Esophagus mucosa (tissue), 1 donor: ENCODE data around the gene GNLY. TPM values are rescaled to one million over a fixed set of nuclear protein-coding genes. Genes with fewer than 3 reads are reported as not detected.

ENCODE experiments used
- ATAC-seq: fragments of 200-7000 bp; cut with Tn5 transposase; one replicate; pipeline ENCODE4 v1.9.1; 2020
- total RNA-seq: library from RNA; stranded (reverse); gene quantifications from one replicate; pipeline ENCODE4 v1.2.4, GENCODE V29; 2023
- donor health status: DM: yes; HTN: yes; CAD: no.

The GNLY gene
- total RNA-seq, 1 donor from 2014 or later: 0.44 TPM

DNA sequence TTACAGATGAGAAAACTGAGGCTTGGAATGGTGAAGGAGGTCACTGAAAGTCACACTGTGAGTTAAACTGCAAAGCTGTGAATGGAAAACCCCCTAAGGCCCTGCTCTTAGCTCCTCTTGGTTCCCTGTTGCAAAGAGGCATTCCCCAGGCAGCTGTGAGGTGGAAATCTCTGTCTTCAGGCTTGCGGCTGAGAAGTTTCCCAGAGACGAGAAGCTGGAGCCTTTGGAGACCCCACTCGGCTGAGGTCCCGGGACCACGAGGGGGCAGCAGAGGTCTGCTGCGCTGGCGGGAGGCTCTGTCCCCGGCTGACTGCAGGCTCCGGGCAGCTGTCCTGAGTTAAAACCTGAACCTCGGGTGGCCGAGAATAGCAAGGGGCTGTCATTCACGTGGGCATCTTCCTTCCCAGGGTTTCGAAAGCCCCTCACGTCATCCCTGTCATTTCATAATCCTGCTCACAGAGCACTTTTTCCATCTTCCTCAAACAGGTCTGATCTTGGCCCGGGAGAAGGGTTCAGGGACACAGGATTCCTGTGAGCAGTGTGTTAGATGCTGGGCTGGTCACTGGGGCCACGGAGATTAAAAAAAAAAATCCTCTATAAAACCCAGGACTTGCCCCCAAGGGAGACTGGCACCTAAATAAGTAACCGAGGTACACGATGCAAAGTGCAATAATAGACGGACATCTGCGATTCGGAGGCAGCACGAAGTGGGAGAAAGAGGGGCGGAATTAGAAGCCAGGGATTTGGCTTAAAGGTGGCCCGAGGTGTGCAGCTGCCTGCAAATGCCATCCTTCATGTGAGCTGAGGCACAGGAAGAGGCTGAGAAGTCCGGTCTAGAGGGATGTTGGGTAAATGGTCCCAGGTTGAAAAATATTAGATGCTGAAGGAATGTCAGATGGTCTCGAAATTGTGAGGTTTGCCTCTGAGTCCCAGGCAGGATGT, 35.0 kb downstream of the GNLY start:
- peak; percentile 81 for ATAC-seq

GRCh38 chr2:85729825-85730510, 35.8 kb downstream of the GNLY start:
- no peak for ATAC-seq

- no peak for ATAC-seq
These were observed 36.6 kb downstream of the GNLY start for GRCh38 chr2:85730686-85731230.

DNA sequence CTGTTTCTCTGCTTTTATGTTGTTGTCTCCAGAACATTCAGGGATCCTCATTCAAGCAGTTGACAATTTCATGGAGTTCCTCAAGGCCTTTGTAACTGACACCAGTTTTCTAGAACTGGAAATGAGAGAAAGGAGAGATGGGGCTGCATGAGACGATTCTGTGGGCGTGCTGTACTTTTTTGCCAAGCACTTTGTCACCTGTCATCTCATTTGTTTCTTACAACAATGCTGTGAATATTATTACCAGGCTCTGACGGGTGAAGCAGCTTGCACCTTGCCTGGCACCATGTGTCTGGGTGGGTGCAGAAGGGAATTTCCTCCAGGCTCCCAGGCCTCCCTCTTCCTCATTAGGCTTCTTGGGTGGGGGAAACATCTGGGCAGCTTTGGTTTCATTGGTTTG, 37.4 kb downstream of the GNLY start:
- no peak for ATAC-seq

DNA sequence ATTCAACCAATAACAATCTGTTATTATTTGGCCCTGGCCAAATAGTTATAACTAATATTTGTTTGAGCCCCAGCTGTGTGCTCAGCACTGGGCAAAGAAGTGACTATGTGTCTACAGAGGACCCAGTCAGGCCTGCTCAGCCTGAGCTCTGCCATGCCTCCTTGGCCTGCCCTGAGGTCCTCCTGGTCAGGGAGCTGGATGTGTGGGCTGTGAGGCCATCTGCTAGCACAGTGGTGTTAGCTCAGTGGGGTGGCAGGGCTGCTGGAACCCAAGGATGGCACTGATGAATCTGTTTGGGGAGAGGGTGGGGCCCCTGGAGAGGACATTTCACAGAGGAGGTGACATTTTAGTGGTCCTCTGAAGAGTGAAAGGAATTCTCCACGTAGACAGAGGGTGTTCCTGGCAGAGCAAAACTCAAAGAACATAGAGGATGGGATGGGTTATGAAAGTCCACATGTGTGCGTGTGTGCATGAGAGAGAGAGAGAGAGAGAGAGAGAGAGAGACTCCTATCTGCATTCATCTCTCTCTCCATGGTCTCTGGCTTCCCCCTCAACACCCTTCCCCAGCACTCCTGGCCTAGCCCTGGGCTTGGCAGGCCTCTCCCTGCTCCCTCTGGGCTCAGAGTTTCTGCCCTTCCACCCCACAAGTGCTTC, 38.4 kb downstream of the GNLY start:
- no peak for ATAC-seq

GRCh38 chr2:85733121-85733960, 39.2 kb downstream of the GNLY start:
- ATAC-seq: no peak

DNA sequence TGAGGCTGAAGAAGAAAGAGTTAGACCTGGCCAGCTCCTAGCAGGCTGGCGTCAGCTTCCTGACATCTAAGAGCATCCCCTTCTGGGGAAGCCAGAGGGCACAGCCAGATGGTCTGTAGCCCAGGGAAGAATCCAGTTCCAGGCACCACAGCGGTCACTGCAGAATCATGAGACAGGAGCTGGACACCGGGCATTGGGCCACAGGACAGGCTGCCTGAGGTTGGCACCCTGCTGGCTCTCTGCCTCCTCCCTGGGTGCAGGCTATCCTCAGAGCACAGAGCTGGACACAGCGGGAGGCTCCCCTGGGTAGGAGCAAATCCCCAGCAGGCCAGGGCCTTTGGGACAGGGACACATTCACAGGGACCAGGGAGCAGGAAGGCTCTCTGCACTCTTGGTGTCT, 39.9 kb downstream of the GNLY start:
- ATAC-seq: no peak

DNA sequence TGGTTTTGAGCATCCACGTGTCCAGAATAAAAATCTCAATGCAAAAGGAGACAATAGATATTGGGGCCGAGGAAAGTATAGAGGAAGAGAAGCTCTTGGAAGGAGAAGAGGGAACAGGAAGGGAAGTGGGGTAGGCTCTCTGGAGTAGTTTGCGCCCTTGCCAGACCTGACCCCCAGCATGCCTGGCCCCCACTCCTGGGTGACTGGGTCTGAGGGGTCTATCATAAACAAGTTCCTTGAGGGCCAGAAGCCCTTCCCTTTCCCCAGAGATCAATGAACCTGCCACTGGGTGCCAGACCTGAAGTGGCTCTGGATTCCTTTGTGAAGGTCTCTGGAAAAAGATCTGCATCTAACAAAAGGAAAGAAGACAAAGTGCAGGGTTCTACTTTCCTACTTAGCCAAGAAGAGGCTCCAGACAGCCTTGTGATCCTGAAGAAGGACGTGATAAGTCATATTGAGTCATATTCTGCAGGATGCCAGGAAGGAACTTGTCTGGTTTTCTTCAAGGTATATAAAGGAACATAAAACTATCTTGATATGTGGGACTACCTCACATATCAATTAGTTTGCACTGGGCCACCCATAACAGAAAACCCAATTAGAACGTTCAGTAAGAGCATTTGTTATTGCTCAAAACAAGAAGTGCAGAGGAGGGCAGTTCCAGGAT, 40.9 kb downstream of the GNLY start:
- no peak for ATAC-seq

GRCh38 chr2:85735691-85736090, 41.5 kb downstream of the GNLY start:
- ATAC-seq: no peak

DNA sequence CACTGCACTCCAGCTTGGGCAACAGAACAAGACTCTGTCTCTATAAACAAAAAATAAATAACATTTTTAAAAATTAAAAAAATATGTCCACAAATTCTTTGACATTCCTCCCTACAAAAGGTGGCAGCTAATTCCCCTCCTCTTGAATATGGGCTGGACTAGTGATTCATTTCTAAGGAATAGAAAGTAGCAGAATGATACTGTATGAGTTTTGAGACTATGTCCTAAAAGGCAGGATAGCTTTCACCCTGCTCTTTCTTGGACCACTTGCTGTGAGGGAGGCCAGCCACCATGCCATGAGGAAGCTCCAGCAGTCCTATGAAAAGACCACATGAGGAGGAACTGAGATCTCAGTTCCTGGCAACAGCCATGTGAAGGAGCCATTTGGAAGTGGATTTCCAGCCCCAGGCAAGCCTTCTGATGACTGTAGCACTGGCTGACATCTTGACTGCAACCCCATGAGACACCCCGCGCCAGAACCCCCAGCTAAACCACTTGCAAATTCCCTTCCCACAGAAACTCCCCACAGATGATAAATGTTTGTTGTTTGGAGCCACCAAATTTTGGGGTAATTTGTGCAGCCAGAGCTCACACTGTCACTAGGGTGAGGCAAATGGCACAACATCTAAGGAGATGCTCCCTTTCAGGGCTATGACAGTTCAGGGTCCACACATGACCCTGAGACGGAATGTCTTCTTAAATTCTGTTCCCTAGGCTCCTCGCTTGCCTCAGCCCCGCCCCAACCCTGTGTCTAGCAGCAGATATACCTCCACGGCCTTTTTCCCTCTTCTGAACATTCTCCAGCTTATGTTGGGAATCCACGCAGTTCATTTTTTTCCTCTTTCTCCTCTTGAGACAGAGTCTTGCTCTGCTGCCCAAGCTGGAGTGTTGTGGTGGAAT, 42.5 kb downstream of the GNLY start:
- ATAC-seq: no peak

GRCh38 chr2:85737481-85737880, 43.3 kb downstream of the GNLY start:
- ATAC-seq: peak; percentile 65

GRCh38 chr2:85737961-85738360, 43.8 kb downstream of the GNLY start:
- no peak for ATAC-seq

GRCh38 chr2:85740193-85740592, 46.0 kb downstream of the GNLY start:
- ATAC-seq: no peak

DNA sequence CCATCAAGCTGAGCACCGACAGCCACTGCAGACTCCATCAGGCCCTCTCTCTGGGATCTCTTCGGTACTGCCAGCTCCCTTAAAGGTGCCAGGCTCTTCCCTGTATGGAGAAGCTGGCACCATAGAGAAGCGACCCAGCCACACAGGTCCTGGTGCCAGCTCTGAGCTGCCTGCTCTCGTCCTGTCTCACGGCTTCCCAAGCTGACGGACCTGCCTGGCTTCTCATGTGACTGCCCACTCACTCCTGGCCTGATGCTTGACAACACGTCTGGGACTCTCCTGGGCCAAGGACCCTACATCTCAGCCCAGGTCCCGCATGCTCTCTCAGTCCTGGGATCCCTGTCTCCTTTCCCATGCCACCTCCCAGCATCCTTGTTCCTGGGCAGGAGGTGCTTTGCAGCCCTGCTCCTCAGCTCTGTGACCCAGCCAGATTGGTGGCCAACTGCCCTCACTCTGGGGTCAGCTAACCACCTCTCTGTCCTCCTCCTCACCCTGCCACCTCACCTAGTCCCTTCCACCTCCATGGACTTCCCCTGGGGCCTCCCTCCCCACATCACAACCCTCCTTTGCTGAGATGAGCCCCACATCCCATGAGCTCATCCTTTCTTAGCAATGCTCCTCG, 47.2 kb downstream of the GNLY start:
- no peak for ATAC-seq

- peak; percentile 63 for ATAC-seq
These were observed 47.8 kb downstream of the GNLY start for GRCh38 chr2:85741833-85742455.

- ATAC-seq: no peak
These were observed 49.3 kb downstream of the GNLY start for GRCh38 chr2:85743304-85743978.

DNA sequence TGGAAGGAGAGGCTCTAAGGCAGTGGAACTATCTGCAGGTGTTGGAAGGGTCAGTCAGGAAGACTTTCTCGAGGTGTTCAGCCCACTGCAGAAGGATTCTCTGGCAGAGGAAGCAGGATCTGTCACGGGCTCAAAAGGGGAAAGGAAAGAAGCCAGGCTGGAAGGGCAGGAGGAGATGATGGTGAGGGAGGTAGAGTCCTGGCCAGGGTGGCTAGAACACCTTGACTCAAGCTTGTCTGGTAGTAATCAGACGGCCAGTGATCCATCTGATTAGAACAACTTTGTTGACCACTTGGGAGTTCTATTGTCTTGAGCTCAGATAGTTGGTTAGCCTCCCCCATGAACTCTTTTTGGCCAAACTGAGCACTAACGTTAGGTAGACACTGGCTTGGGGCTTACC, 49.9 kb downstream of the GNLY start:
- ATAC-seq: no peak

DNA sequence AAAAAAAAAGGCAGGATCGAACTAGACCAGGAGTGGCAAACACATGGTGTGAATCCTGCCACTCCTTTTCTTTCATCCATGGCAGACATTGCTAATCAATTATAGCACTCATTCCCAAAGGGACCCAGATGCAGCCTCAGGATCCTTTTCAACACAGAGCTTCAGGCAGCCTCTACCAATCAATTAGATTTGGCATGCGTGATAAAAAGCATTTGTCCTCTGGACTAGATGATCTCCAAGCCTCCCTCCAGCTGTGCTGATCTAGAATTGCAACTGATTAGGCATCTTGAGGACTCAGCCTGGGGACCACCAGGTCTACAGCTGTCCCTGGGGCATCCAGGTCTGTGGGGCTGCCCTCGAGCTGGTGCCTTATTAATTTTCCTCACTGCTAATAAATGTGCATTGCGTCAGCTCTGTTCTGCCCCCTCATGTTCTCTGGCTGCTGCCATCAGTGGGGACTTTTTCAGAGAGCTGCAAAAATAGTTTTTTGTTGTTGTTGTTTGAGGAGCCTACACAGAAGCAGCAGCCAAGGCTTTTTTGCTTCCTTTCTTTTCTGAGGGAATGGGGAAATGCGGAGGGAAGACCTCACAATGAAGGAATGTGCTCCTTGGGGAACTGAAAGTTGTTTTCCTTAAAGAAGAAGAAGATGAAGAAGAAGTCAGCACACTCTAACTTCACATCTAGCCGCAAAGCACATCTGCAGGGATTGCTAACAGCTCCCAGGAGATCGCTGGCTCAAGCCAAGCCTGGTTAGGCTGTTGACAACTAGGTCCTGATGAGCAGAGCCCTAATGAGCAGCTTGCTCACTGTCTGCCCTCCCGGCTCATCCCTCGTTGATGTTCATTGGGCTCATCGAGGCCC, 50.8 kb downstream of the GNLY start:
- no peak for ATAC-seq
